Measurements from ENCODE around the gene ATAD3C. TPM values are rescaled to one million over a fixed set of nuclear protein-coding genes. Genes with fewer than 3 reads are reported as not detected.

Gene ATAD3C, protein sequence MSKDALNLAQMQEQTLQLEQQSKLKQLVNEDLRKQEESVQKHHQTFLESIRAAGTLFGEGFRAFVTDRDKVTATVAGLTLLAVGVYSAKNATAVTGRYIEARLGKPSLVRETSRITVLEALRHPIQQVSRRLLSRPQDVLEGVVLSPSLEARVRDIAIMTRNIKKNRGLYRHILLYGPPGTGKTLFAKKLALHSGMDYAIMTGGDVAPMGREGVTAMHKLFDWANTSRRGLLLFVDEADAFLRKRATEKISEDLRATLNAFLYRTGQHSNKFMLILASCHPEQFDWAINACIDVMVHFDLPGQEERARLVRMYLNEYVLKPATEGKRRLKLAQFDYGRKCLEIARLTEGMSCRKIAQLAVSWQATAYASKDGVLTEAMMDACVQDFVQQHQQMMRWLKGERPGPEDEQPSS
- 1 to 10 TPM in 3 of 9 donors, under 1 TPM in 4, not detected in 2; 0.12 to 3.4 (median 0.60) TPM for total RNA-seq
- under 1 TPM; 0.49 to 0.53 TPM for polyA plus RNA-seq
- long read RNA-seq, donor 1, result 0 reads
- long read RNA-seq, donor 2, result 0 reads
- long read RNA-seq, donor 3, result 0 reads

DNA sequence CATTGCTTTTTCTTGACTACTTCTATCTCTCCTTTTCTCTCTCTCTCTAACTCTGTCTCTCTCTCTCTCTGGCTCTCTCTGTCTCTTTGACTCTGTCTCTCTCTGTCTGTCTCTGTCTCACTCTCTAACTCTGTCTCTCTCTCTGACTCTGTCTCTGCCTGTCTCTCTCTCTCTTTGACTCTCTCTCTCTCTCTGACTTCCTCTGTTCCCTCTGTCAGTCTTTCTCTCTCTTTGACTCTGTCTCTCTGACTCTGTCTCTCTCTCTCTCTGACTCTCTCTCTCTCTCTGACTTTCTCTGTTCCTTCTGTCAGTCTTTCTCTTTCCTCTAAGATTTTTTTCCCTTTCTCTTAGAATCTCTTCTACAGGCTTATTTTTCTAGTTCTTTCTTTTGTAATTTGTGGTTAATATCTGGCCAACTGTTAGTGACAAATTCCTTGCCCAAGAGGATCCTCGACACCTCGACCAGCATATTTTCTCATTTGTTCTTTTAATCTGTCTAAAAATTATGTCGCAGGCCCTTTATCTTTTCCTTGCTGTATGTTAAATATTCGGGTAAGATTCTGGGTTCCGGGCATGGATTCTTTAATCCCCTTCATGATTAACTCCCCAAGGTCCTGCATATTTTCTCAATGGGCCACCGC is at the start of gene ATAD3C:
TSS of gene ATAD3C (plus strand) at position 591 of the 641 bp plus-strand sequence. CDS start 995 bp downstream, outside the sequence.
- WGBS, 4 donors, result 83 to 85% (median 84%) methylated on average over 6 of the region's 6 CpGs
- Histone ChIP-seq H3K9me3 (no peaks in the 10 kb centered on the region), H3K27me3 (no peaks in the 10 kb centered on the region), H3K27ac (no peak within 1 kb of the TSS), H3K4me3 (no peak within 1 kb of the TSS), H3K4me1 (no peaks in the 10 kb centered on the region), H3K36me3 (no peaks in the 10 kb centered on the region)
- DNase-seq, result no peak
- TF ChIP-seq POLR2A (IDR thresholded peaks at IDR 0.05), result no peak
- TF ChIP-seq, protein P1, sequence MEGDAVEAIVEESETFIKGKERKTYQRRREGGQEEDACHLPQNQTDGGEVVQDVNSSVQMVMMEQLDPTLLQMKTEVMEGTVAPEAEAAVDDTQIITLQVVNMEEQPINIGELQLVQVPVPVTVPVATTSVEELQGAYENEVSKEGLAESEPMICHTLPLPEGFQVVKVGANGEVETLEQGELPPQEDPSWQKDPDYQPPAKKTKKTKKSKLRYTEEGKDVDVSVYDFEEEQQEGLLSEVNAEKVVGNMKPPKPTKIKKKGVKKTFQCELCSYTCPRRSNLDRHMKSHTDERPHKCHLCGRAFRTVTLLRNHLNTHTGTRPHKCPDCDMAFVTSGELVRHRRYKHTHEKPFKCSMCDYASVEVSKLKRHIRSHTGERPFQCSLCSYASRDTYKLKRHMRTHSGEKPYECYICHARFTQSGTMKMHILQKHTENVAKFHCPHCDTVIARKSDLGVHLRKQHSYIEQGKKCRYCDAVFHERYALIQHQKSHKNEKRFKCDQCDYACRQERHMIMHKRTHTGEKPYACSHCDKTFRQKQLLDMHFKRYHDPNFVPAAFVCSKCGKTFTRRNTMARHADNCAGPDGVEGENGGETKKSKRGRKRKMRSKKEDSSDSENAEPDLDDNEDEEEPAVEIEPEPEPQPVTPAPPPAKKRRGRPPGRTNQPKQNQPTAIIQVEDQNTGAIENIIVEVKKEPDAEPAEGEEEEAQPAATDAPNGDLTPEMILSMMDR (IDR thresholded peaks at IDR 0.05), result no peak
- ATAC-seq, result no peak
- intact Hi-C loops (cut with DNase I), result no loop called here

DNA sequence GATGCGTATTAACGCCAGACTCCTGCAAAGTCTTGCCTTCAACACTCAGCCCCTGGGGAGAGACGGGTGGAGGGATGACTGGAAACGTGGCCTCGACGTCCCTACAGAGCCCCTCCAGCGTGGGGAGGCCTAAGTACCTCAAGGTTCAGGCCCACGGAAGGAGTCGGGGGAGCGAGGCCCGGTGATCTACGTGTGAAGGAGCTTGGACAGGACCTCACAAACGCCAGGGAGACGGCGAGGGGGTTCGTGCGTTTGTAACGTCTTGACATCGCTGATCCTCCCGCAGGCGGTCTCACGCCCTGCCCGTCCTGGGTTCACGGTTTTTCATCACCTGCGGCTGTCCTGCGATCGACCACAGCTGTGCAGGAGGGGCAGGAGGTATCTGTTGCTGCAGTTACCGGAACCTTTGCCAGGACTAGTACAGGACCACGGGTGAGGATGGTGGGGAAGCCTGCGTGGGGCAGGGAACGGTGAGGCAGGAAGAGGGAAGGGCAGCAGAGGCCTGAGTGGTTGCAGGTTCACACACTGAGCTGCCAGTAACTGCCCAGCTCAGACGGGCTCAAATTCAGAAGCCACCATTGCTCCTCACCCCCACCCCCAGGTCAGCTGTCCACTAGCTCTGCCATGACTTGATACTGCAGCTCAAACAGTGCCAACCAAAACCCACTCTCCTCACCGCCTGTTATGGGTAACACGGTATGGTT is 49.5 kb upstream of the ATAD3C start:
- ATAC-seq, result peak in 2 of 4 donors; percentile 0 to 1
- peak overlapping the region; percentile 76 to 100 (median 98) for H3K4me3 ChIP-seq
- H3K9me3 ChIP-seq, result no peaks in the 10 kb centered on the region
- TF ChIP-seq POLR2A (IDR thresholded peaks at IDR 0.05), result no peak
- TF ChIP-seq, protein P1 (IDR thresholded peaks at IDR 0.05), result no peak
- no peak for DNase-seq
- H3K27me3 ChIP-seq, result no peaks in the 10 kb centered on the region
- H3K36me3 ChIP-seq, result peaks cover 0 to 80% (median 74%) of the 10 kb centered on the region in 9 donors
- peak overlapping the region in 11 of 12 donors; percentile 78 to 97 (median 93) for H3K27ac ChIP-seq
- intact Hi-C loops (cut with DNase I), result loop anchor here in 4 of 10 donors (1.0 to 10.0 kb wide), 2 partner anchors 25 to 105 kb away; partner anchors contain the start of gene AURKAIP1 (in 1 of the 4)
- H3K4me1 ChIP-seq, result peaks cover 5 to 56% (median 36%) of the 10 kb centered on the region in 12 donors
- WGBS, 4 donors, result 5 to 16% (median 6%) methylated on average over 17 to 34 of the region's 34 CpGs

DNA sequence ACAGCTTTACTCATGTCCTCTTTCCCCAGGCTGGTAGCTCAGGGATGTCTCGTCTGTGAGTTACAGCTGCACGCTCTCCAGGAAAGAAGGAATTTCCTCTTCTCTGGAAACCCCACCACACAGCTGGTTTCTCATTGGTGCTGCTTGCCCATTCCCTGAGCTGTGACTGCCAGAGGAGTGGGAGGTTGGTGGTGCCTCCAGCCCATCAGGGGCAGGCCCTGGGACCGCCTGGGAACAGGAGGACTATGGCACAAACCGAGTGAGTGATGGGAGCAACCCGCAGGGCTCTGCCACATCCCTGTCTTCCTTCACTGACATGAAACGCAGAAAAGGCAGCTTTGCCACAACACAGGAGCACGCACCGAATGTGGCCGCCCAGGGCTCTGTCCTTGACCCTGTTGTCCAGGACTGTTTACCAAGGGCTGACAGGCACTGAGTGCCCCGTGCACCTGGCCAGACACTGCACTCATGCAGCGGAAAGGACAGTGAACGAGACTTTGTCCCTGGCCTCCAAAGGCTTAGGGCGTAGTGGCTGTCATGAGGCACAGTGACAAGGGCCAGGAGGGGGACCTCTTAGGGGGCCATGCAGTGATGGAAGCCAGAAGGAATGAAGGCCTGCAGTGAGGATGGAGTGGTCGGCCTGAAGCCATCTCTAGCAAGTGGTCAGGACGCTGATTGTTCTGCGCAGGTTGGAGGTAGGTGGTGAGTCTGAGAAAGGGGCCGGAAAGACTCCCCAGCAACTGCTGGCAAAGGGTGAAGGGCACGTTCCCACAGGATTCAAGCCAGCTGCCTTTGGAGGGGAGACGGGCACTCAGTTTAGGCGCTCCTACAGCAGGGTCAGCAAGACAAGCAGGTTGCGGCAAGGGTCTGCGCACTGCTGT is 48.7 kb upstream of the ATAD3C start:
- TF ChIP-seq, protein P1 (IDR thresholded peaks at IDR 0.05), result no peak
- TF ChIP-seq POLR2A (IDR thresholded peaks at IDR 0.05), result no peak
- Histone ChIP-seq H3K27me3 (no peaks in the 10 kb centered on the region), H3K4me3 (peak overlapping the region in 9 of 12 donors; percentile 76 to 100 (median 100)), H3K36me3 (peaks cover 0 to 80% (median 74%) of the 10 kb centered on the region in 9 donors), H3K27ac (peak overlapping the region in 6 of 12 donors; percentile 81 to 97 (median 92)), H3K4me1 (peaks cover 5 to 58% (median 40%) of the 10 kb centered on the region in 12 donors), H3K9me3 (no peaks in the 10 kb centered on the region)
- DNase-seq, result no peak
- 75 to 82% (median 82%) methylated on average over 22 of the region's 22 CpGs for whole genome bisulfite sequencing, 4 donors
- intact Hi-C loops (cut with DNase I), result loop anchor here in 3 of 10 donors (10.0 kb wide), 1 partner anchor 104 kb away; no protein-coding TSS in a partner anchor
- no peak for ATAC-seq

Measured in heart left ventricle (tissue), 16 donors.